Spleen (tissue), 11 donors: Measurements from ENCODE around the gene PANK1. TPM values are rescaled to one million over a fixed set of nuclear protein-coding genes. Genes with fewer than 3 reads are reported as not detected.

ENCODE experiments used
- DNase-seq: peaks from one replicate; pipeline ENCODE4 v3.0.0-alpha.2; 2020
- H3K27ac ChIP-seq, 8 donors: fragments of 200-600 bp; sonication (generic) in 7 of 8; 1 replicate in 4 of 8; 2 replicates in 4 of 8; pipeline versions ENCODE4 v1.5.0 to v1.8.0; 2016 to 2021; ENCODE audit warnings: inconsistent platforms in 4 of 8, mild to moderate bottlenecking in 4 of 8, moderate library complexity in 1 of 8
- H3K27me3 ChIP-seq, 7 donors: fragments of 200-600 bp; sonication (generic) in 6 of 7; replicated peaks in 1 of 7; 1 replicate in 4 of 7; 2 replicates in 3 of 7; pipeline versions ENCODE4 v1.5.0 to v1.8.0; 2016 to 2021; ENCODE audit warnings: inconsistent platforms in 3 of 7, mild to moderate bottlenecking in 1 of 7
- H3K36me3 ChIP-seq, 6 donors: fragments of 200-600 bp; sonication (generic) in 5 of 6; 1 replicate in 4 of 6; 2 replicates in 2 of 6; pipeline versions ENCODE4 v1.5.0 to v1.8.0; 2016 to 2021; ENCODE audit warnings: inconsistent platforms in 2 of 6
- H3K4me1 ChIP-seq, 6 donors: fragments of 200-600 bp; sonication (generic) in 5 of 6; 1 replicate in 3 of 6; 2 replicates in 3 of 6; pipeline versions ENCODE4 v1.5.0 to v1.8.0; 2016 to 2021; ENCODE audit warnings: inconsistent platforms in 3 of 6
- H3K4me3 ChIP-seq, 8 donors: fragments of 200-600 bp; sonication (generic) in 7 of 8; 1 replicate in 4 of 8; 2 replicates in 4 of 8; pipeline versions ENCODE4 v1.5.0 to v1.8.0; 2016 to 2021; ENCODE audit warnings: inconsistent platforms in 4 of 8, mild to moderate bottlenecking in 4 of 8, moderate library complexity in 2 of 8
- H3K9me3 ChIP-seq, 8 donors: fragments of 200-600 bp; sonication (generic) in 7 of 8; 1 replicate in 4 of 8; 2 replicates in 4 of 8; pipeline versions ENCODE4 v1.5.0 to v1.8.0; 2016 to 2021; ENCODE audit warnings: inconsistent platforms in 4 of 8
- POLR2A ChIP-seq, 3 donors: fragments of 450-650 bp; IDR thresholded peaks; one replicate each; pipeline ENCODE4 v1.5.1; 2017; ENCODE audit warnings: antibody characterized with exemption in 3 of 3, mild to moderate bottlenecking in 1 of 3
- POLR2AphosphoS5 ChIP-seq, 3 donors: sonication (generic); formaldehyde crosslinking; IDR thresholded peaks; one replicate each; pipeline ENCODE4 v1.5.1; 2017; ENCODE audit warnings: antibody characterized with exemption in 3 of 3
- WGBS, 5 donors: extraction: QIAGEN DNeasy Blood & Tissue Kit in 3 of 5; methylation state at CpG; one replicate each; pipeline versions ENCODE4 v1.1.5 to v1.1.7; 2013 to 2018; 5-methylcytosine and 5-hydroxymethylcytosine counted together
- intact Hi-C: fragments of 100-400 bp; cut with DNase I; formaldehyde crosslinking; loops from one replicate; pipeline ENCODE4 v1.15.0; 2023; ENCODE audit warnings: low total_unique reads
- polyA plus RNA-seq, 3 donors: library from polyadenylated mRNA; stranded (reverse); fragments of 200-250 nt; gene quantifications; one replicate each; pipeline ENCODE4 v1.2.1, GENCODE V29; 2013
- total RNA-seq, 7 donors: library from RNA; depleted of rRNA in 3 of 7; stranded (reverse); fragments of >200 nt in 3 of 7; fragmentation: NEBNext Ultra II Directional in 4 of 7; extraction: Animal tissue kit (Norgen Biotek cat#: 25700) in 4 of 7; gene quantifications; one replicate each; pipeline versions ENCODE4 v1.1.0 to v1.2.1, GENCODE V29; 2016 to 2021
- TF ChIP-seq, protein P1 (sequence below), 11 experiments: fragments of 200-600 bp in 7 of 11; fragments of 450-650 bp in 4 of 11; sonication (generic) in 4 of 11; IDR thresholded peaks in 8 of 11; conservative IDR thresholded peaks in 3 of 11; 1 replicate in 7 of 11; 2 replicates in 4 of 11; pipeline versions ENCODE4 v1.4.0 to v1.8.0; 2016 to 2021; ENCODE audit warnings: antibody characterized with exemption in 11 of 11, inconsistent platforms in 4 of 11, mild to moderate bottlenecking in 1 of 11
- donor health status: healthy with polysubstance abuse.
- donor health status: DM: no; HTN: no; CAD: no; lungs with moderate emphysema.
- donor health status: DM: no; HTN: no; CAD: no.
- donor health status: Bipolar disorder and iron deficiency.
- donor health status: healthy.
- donor health status: DM: no; HTN: no; CAD: no.
- donor health status: DM: yes; HTN: yes; CAD: no.

PANK1 gene
- total and polyA plus RNA-seq, 10 donors = 0.37 to 6.2 (median 1.6) TPM

DNA sequence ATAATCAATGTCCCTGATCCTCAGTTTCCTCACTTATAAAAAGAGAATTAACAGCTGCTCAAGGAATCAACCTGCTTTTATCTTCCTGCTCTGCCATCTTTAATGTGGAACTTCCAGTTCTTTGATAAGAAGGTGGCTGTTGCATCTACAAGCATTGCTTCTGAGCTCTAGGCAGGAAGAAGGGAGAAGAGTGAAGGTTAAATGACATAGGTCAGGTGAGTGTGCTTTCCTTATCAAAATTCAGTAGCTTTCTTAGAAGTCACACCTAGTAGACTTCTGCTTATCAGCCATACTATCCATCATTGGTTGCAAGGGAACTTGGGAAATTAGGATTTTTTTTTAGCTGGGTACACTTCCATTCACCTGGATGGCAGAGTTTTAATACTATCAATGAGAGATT, 32.3 kb upstream of the PANK1 start:
- intact Hi-C loops = no loop called here
- H3K4me3 ChIP-seq = no peak overlapping the region
- no peak for DNase-seq

DNA sequence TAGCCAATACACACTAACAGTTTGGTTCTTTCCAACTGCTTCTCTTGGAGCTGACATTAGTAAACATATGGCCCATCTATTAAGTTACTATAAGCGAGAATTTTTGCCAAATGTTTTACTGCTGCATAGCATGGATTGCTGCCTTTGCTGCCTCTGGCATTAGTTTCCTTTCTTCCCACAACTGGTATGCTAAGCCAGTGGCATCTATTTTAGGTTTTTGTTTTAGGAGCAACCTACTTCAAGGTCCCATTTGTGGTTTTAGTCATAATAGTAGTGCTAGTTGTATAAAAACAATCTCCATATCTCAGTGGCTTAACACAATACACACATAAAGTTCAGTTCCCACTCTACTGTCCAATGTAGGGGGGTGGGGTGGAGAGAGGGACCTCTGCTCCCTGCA, 25.9 kb upstream of the PANK1 start:
- Histone ChIP-seq H3K27ac (no peak overlapping the region), H3K27me3 (no peaks in the 10 kb centered on the region), H3K4me3 (no peak overlapping the region), H3K36me3 (no peaks in the 10 kb centered on the region), H3K9me3 (no peaks in the 10 kb centered on the region), H3K4me1 (no peaks in the 10 kb centered on the region)
- DNase-seq = no peak
- TF ChIP-seq, protein P1, sequence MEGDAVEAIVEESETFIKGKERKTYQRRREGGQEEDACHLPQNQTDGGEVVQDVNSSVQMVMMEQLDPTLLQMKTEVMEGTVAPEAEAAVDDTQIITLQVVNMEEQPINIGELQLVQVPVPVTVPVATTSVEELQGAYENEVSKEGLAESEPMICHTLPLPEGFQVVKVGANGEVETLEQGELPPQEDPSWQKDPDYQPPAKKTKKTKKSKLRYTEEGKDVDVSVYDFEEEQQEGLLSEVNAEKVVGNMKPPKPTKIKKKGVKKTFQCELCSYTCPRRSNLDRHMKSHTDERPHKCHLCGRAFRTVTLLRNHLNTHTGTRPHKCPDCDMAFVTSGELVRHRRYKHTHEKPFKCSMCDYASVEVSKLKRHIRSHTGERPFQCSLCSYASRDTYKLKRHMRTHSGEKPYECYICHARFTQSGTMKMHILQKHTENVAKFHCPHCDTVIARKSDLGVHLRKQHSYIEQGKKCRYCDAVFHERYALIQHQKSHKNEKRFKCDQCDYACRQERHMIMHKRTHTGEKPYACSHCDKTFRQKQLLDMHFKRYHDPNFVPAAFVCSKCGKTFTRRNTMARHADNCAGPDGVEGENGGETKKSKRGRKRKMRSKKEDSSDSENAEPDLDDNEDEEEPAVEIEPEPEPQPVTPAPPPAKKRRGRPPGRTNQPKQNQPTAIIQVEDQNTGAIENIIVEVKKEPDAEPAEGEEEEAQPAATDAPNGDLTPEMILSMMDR (IDR thresholded peaks at IDR 0.05 in 8 of 11, conservative IDR thresholded peaks at IDR 0.05 in 3 of 11) = no peak
- TF ChIP-seq POLR2A (IDR thresholded peaks at IDR 0.05) (no peak), POLR2AphosphoS5 (IDR thresholded peaks at IDR 0.05) (no peak)
- 92 to 95% (median 93%) methylated on average over 1 of the region's 1 CpG for WGBS, 5 donors
- intact Hi-C loops = no loop called here

More for the DNA sequence above, 32.3 kb upstream of the PANK1 start:
- H3K36me3 ChIP-seq = no peaks in the 10 kb centered on the region
- H3K27ac ChIP-seq = no peak overlapping the region
- no peaks in the 10 kb centered on the region for H3K9me3 ChIP-seq
- peaks cover 0 to 5% (median 0%) of the 10 kb centered on the region in 7 donors for H3K27me3 ChIP-seq
- H3K4me1 ChIP-seq = no peaks in the 10 kb centered on the region
- TF ChIP-seq, protein P1 (IDR thresholded peaks at IDR 0.05 in 8 of 11, conservative IDR thresholded peaks at IDR 0.05 in 3 of 11) = no peak
- TF ChIP-seq POLR2A (IDR thresholded peaks at IDR 0.05) (no peak), POLR2AphosphoS5 (IDR thresholded peaks at IDR 0.05) (no peak)

DNA sequence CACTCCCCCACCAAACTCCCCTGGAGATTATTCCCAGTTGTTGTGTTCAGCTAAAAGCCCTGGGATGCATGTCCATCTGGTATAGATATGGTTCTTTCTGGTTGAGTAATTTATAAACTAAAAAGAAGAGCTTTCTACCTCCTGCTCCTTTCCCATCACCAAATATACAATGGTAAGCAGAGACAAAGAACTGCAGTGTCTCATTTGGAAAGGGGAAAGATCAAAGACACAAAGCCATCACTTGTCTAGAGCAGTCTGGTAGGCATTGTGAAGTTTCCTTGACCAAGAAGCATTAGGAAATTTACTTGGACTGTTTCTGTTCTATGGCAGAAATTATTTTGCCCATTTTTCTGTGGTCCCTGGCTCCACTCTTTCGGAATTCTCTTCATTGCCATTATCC, 24.9 kb upstream of the PANK1 start:
- Histone ChIP-seq H3K9me3 (no peaks in the 10 kb centered on the region), H3K36me3 (no peaks in the 10 kb centered on the region), H3K4me3 (no peak overlapping the region), H3K27ac (no peak overlapping the region), H3K4me1 (no peaks in the 10 kb centered on the region), H3K27me3 (no peaks in the 10 kb centered on the region)
- TF ChIP-seq, protein P1 (IDR thresholded peaks at IDR 0.05 in 8 of 11, conservative IDR thresholded peaks at IDR 0.05 in 3 of 11) = no peak
- TF ChIP-seq POLR2AphosphoS5 (IDR thresholded peaks at IDR 0.05) (no peak), POLR2A (IDR thresholded peaks at IDR 0.05) (no peak)
- 92 to 97% (median 93%) methylated on average over 1 of the region's 1 CpG for WGBS, 5 donors
- DNase-seq = no peak
- intact Hi-C loops = no loop called here

DNA sequence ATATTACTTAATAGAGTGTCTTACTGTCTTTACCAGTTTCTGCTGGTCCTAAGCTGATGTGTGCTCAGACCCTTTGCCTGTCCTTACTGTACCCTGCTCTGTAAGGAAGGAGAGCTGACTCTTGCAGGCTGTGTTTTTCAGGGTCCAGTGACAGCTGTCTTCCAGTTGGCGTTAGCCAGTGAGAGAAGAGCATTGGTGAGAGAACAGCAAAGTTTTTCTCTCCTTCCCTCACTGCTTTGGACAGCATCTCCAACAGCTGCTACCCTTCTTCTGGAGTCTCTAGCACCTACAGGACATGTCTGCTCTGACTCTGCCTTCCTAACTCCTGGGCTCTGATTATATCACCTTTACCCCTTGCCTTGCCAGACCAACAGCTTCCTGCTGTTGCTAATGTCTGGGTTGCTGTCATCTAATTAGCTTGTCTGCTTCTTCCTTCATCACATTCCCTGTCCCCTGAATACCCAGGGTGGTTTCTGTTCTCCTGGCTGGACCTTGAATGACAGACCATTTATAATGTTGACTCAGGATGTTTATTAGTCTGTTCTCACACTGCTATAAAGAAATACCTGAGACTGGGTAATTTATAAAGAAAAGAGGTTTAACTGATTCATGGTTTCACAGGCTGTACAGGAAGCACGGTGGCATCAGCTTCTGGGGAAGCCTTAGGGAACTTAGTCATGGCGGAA, 23.5 kb upstream of the PANK1 start:
- no peaks in the 10 kb centered on the region for H3K36me3 ChIP-seq
- no peak for TF ChIP-seq POLR2A (IDR thresholded peaks at IDR 0.05)
- no peak for TF ChIP-seq POLR2AphosphoS5 (IDR thresholded peaks at IDR 0.05)
- TF ChIP-seq, protein P1 (IDR thresholded peaks at IDR 0.05 in 8 of 11, conservative IDR thresholded peaks at IDR 0.05 in 3 of 11) = no peak
- no peak for DNase-seq
- no peak overlapping the region for H3K27ac ChIP-seq
- no peaks in the 10 kb centered on the region for H3K4me1 ChIP-seq
- 77 to 87% (median 79%) methylated on average over 3 of the region's 3 CpGs for WGBS, 5 donors
- no peaks in the 10 kb centered on the region for H3K27me3 ChIP-seq
- H3K9me3 ChIP-seq = no peaks in the 10 kb centered on the region
- intact Hi-C loops = no loop called here
- no peak overlapping the region for H3K4me3 ChIP-seq
